K562 (cell line): ENCODE measurements around the gene ANAPC5.

Experiments used
- CTCF ChIP-seq, 3 experiments: IDR thresholded peaks in 2 of 3; conservative IDR thresholded peaks in 1 of 3; 2 replicates each; pipeline ENCODE4 v1.5.1; 2011 to 2012; ENCODE audit warnings: low read length in 3 of 3, mild to moderate bottlenecking in 3 of 3, control low read depth in 2 of 3, improper control_type of control experiment in 1 of 3, inconsistent platforms in 1 of 3, low read depth in 1 of 3, mixed read lengths in 1 of 3, moderate library complexity in 1 of 3; ENCODE audit not compliant: insufficient read depth in 2 of 3
- DNMT1 ChIP-seq: fragments of 450-650 bp; IDR thresholded peaks from 2 replicates; pipeline ENCODE4 v1.6.1; 2016; ENCODE audit warnings: antibody characterized with exemption, mild to moderate bottlenecking
- EZH2 ChIP-seq: IDR thresholded peaks from 2 replicates; pipeline ENCODE4 v1.6.1; 2012; ENCODE audit warnings: low read depth, mild to moderate bottlenecking, inconsistent platforms, low read length, borderline replicate concordance
- HBP1 ChIP-seq: fragments of 450-650 bp; formaldehyde crosslinking; IDR thresholded peaks from 2 replicates; pipeline ENCODE4 v1.4.0; 2022; ENCODE audit warnings: missing genetic modification characterization
- HNRNPH1 ChIP-seq: fragments of 200-400 bp; formaldehyde crosslinking; optimal IDR thresholded peaks from 2 replicates; pipeline ENCODE3; 2017; ENCODE audit warnings: low read depth, mild to moderate bottlenecking, low read length, moderate library complexity
- SMAD3 ChIP-seq: fragments of 450-650 bp; formaldehyde crosslinking; conservative IDR thresholded peaks from 2 replicates; pipeline ENCODE4 v1.4.0; 2020; ENCODE audit warnings: mild to moderate bottlenecking
- ZC3H8 ChIP-seq: fragments of 450-650 bp; IDR thresholded peaks from 2 replicates; pipeline ENCODE4 v1.6.1; 2017

DNA sequence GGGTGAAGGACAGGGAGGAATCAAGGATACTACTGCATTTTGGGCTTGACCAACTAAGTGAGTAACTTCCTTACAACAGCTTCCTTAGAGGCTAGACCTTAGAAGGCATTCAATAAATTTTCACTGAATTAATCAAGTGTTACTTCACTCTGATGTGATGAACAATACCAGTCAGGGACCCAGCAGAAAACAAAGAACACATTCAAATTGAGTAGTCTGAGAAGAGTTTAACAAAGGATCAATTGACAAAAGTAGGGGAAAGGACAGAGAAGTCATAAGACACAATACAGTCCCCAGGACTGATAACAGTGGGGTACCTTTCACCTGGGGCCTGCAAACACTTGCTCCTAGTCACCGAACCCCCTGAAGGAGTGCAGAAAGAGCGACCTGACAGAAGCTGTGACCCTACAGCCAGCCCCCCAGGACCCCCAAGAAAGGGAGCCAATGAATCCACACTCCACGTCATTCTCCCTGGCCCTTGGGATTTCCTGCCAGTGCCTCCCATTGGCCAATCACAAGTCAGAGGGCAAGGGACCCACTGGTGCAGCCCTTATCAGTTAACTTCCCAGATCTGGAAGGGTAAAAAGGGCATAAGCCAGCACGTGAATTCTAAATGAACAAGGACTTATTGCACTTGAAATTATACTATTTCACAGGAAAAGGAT lies 6.9 kb downstream of the ANAPC5 start:
- no peak for TF ChIP-seq EZH2
- TF ChIP-seq HNRNPH1 = no peak
- no peak for TF ChIP-seq SMAD3 (CRISPR knock-in tag)
- no peak for TF ChIP-seq CTCF (IDR thresholded peaks at IDR 0.05 in 2 of 3, conservative IDR thresholded peaks at IDR 0.05 in 1 of 3; ENCODE audit: insufficient read depth in 2 of 3, low read depth in 1 of 3, low read length in 3 of 3)
- no peak for TF ChIP-seq ZC3H8
- TF ChIP-seq DNMT1 = no peak
- no peak for TF ChIP-seq HBP1 (CRISPR knock-in tag)
